ENCODE data around the gene SNRPA1.

The SNRPA1 gene

GRCh38 chr15:101316529-101316928 lies 21.5 kb upstream of the SNRPA1 start:
- no peaks in the 10 kb centered on the region for H4K20me1 ChIP-seq (ENCODE audit: insufficient read depth)
- no peak overlapping the region for H3K9ac ChIP-seq
- H3K27me3 ChIP-seq (ENCODE audit: insufficient read depth, low read depth), result no peaks in the 10 kb centered on the region
- H3K27ac ChIP-seq, result no peak overlapping the region
- no peaks in the 10 kb centered on the region for H3K79me2 ChIP-seq (ENCODE audit: insufficient read depth, low read depth)
- H3K36me3 ChIP-seq (ENCODE audit: insufficient read depth), result no peaks in the 10 kb centered on the region
- no peak overlapping the region for H3K4me2 ChIP-seq
- H3K4me1 ChIP-seq (ENCODE audit: low read depth, poor library complexity, severe bottlenecking), result no peaks in the 10 kb centered on the region
- TF ChIP-seq CTCF (conservative IDR thresholded peaks at IDR 0.05; ENCODE audit: low read depth, low read length), result no peak
- H3K4me3 ChIP-seq (IDR thresholded peaks at IDR 0.05; ENCODE audit: insufficient read depth, low read depth, low read length), result no peak overlapping the region
- H2AFZ ChIP-seq (ENCODE audit: low read depth), result no peak overlapping the region

DNA sequence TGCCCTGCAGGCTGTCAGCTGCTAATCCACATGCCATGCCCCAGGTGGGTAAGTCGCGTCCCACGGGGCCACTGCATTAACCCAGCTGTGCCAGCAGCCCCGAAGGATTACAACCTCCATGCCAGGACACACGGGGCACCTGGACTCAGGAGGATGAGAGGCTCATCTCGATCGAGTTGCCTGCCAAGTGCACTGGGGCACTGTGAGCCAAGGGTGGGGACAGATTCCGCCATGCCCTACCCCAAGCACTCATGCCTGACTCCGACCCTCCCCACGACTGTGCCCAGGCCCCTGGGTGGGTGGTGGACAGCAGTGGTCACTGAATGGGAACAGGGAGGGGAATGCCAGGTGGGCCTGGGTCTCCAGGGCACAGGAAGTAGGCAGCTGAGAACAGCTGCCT lies 20.7 kb upstream of the SNRPA1 start:
- Histone ChIP-seq H4K20me1 (ENCODE audit: insufficient read depth) (no peaks in the 10 kb centered on the region), H3K4me2 (no peak overlapping the region), H3K27me3 (ENCODE audit: insufficient read depth, low read depth) (no peaks in the 10 kb centered on the region), H3K9ac (no peak overlapping the region), H3K4me3 (IDR thresholded peaks at IDR 0.05; ENCODE audit: insufficient read depth, low read depth, low read length) (no peak overlapping the region), H2AFZ (ENCODE audit: low read depth) (no peak overlapping the region), H3K4me1 (ENCODE audit: low read depth, poor library complexity, severe bottlenecking) (no peaks in the 10 kb centered on the region), H3K36me3 (ENCODE audit: insufficient read depth) (no peaks in the 10 kb centered on the region), H3K79me2 (ENCODE audit: insufficient read depth, low read depth) (no peaks in the 10 kb centered on the region), H3K27ac (no peak overlapping the region)
- TF ChIP-seq CTCF (conservative IDR thresholded peaks at IDR 0.05; ENCODE audit: low read depth, low read length), result no peak

GRCh38 chr15:101314336-101315125 lies 19.5 kb upstream of the SNRPA1 start:
- Histone ChIP-seq H3K27me3 (ENCODE audit: insufficient read depth, low read depth) (no peaks in the 10 kb centered on the region), H2AFZ (ENCODE audit: low read depth) (no peak overlapping the region), H3K4me2 (no peak overlapping the region), H4K20me1 (ENCODE audit: insufficient read depth) (no peaks in the 10 kb centered on the region), H3K79me2 (ENCODE audit: insufficient read depth, low read depth) (no peaks in the 10 kb centered on the region), H3K27ac (no peak overlapping the region), H3K4me1 (ENCODE audit: low read depth, poor library complexity, severe bottlenecking) (no peaks in the 10 kb centered on the region), H3K9ac (no peak overlapping the region), H3K36me3 (ENCODE audit: insufficient read depth) (no peaks in the 10 kb centered on the region), H3K4me3 (IDR thresholded peaks at IDR 0.05; ENCODE audit: insufficient read depth, low read depth, low read length) (no peak overlapping the region)
- no peak for TF ChIP-seq CTCF (conservative IDR thresholded peaks at IDR 0.05; ENCODE audit: low read depth, low read length)

- no peaks in the 10 kb centered on the region for H3K79me2 ChIP-seq (ENCODE audit: insufficient read depth, low read depth)
- H3K4me1 ChIP-seq (ENCODE audit: low read depth, poor library complexity, severe bottlenecking), result no peaks in the 10 kb centered on the region
- no peaks in the 10 kb centered on the region for H4K20me1 ChIP-seq (ENCODE audit: insufficient read depth)
- H3K36me3 ChIP-seq (ENCODE audit: insufficient read depth), result no peaks in the 10 kb centered on the region
- H3K4me2 ChIP-seq, result no peak overlapping the region
- no peak overlapping the region for H3K4me3 ChIP-seq (IDR thresholded peaks at IDR 0.05; ENCODE audit: insufficient read depth, low read depth, low read length)
- no peaks in the 10 kb centered on the region for H3K27me3 ChIP-seq (ENCODE audit: insufficient read depth, low read depth)
- H3K9ac ChIP-seq, result no peak overlapping the region
- TF ChIP-seq CTCF (conservative IDR thresholded peaks at IDR 0.05; ENCODE audit: low read depth, low read length), result no peak
- no peak overlapping the region for H3K27ac ChIP-seq
- no peak overlapping the region for H2AFZ ChIP-seq (ENCODE audit: low read depth)
Measured at GRCh38 chr15:101313041-101313761, 18.2 kb upstream of the SNRPA1 start.
